ENCODE measurements around the gene C1orf52.

GRCh38 chr1:85230305-85230977 is 29.0 kb downstream of the C1orf52 start:
- TF ChIP-seq CTCF (conservative IDR thresholded peaks at IDR 0.05) = peak; percentile 33
- TF ChIP-seq ZFX (IDR thresholded peaks at IDR 0.05) = no peak

Data from C4-2B (cell line).